IPS DF 4.7 (cell line): ENCODE results near the gene ABCD2.
"Not testable (repeated sequence)": the region's sequence is repeated elsewhere in the genome, so short reads cannot be mapped to it uniquely, and the experiment has no call there.

ENCODE experiments used
- DNase-seq: peaks from one replicate; pipeline ENCODE4 v3.0.0-alpha.2; 2013; ENCODE audit warnings: low spot score; ENCODE audit errors: extremely low read depth

ABCD2 gene

GRCh38 chr12:39538679-39539104 lies 80.9 kb downstream of the ABCD2 start:
- no peak for DNase-seq

GRCh38 chr12:39533951-39534350 lies 85.7 kb downstream of the ABCD2 start:
- DNase-seq, result no peak

GRCh38 chr12:39532448-39532847 lies 87.2 kb downstream of the ABCD2 start:
- DNase-seq, result no peak

- DNase-seq, result no peak
These were observed 92.6 kb downstream of the ABCD2 start for GRCh38 chr12:39526974-39527373.

- not testable (repeated sequence) for DNase-seq
These were observed 97.4 kb downstream of the ABCD2 start for GRCh38 chr12:39522167-39522566.

- no peak for DNase-seq
These were observed 109.6 kb downstream of the ABCD2 start for GRCh38 chr12:39510001-39510400.

GRCh38 chr12:39505554-39505953 lies 114.0 kb downstream of the ABCD2 start:
- no peak for DNase-seq

GRCh38 chr12:39505023-39505422 lies 114.6 kb downstream of the ABCD2 start:
- DNase-seq, result no peak

- no peak for DNase-seq
These were observed 116.2 kb downstream of the ABCD2 start for GRCh38 chr12:39503439-39503838.

- no peak for DNase-seq
These were observed 116.9 kb downstream of the ABCD2 start for GRCh38 chr12:39502726-39503125.
